GM19240 (cell line): ENCODE results near the gene WWOX.

Source experiments
- DNase-seq: peaks from one replicate; pipeline ENCODE4 v3.0.0; 2011; ENCODE audit warnings: low spot score; ENCODE audit not compliant: insufficient read length

Gene WWOX

GRCh38 chr16:78784771-78785170 lies 685.3 kb downstream of the WWOX start:
- DNase-seq = no peak

- no peak for DNase-seq
Measured at GRCh38 chr16:78785218-78785617, 685.8 kb downstream of the WWOX start.

GRCh38 chr16:78786635-78787034 lies 687.2 kb downstream of the WWOX start:
- no peak for DNase-seq

- DNase-seq = no peak
Measured at GRCh38 chr16:78788276-78788675, 688.8 kb downstream of the WWOX start.

- DNase-seq = no peak
Measured at GRCh38 chr16:78788696-78789095, 689.2 kb downstream of the WWOX start.

GRCh38 chr16:78789561-78789960 lies 690.1 kb downstream of the WWOX start:
- no peak for DNase-seq

- no peak for DNase-seq
Measured at GRCh38 chr16:78791011-78791410, 691.6 kb downstream of the WWOX start.

- DNase-seq = no peak
Measured at GRCh38 chr16:78791926-78792325, 692.5 kb downstream of the WWOX start.

GRCh38 chr16:78792952-78793351 lies 693.5 kb downstream of the WWOX start:
- no peak for DNase-seq

GRCh38 chr16:78794581-78795250 lies 695.3 kb downstream of the WWOX start:
- DNase-seq = no peak

- DNase-seq = no peak
Measured at GRCh38 chr16:78795433-78795832, 696.0 kb downstream of the WWOX start.

GRCh38 chr16:78796221-78796866 lies 696.9 kb downstream of the WWOX start:
- DNase-seq = no peak

GRCh38 chr16:78799429-78799828 lies 700.0 kb downstream of the WWOX start:
- DNase-seq = no peak

- no peak for DNase-seq
Measured at GRCh38 chr16:78800523-78800922, 701.1 kb downstream of the WWOX start.

- DNase-seq = no peak
Measured at GRCh38 chr16:78804058-78804735, 704.7 kb downstream of the WWOX start.

- no peak for DNase-seq
Measured at GRCh38 chr16:78805556-78805955, 706.1 kb downstream of the WWOX start.

GRCh38 chr16:78811247-78811646 lies 711.8 kb downstream of the WWOX start:
- no peak for DNase-seq

- DNase-seq = no peak
Measured at GRCh38 chr16:78812582-78812981, 713.1 kb downstream of the WWOX start.

- DNase-seq = no peak
Measured at GRCh38 chr16:78813661-78814311, 714.3 kb downstream of the WWOX start.

GRCh38 chr16:78815713-78816112 lies 716.3 kb downstream of the WWOX start:
- no peak for DNase-seq

GRCh38 chr16:78816499-78817195 lies 717.2 kb downstream of the WWOX start:
- DNase-seq = no peak
